Measurements from ENCODE around the gene SSC4D.
"Not testable (repeated sequence)": the region's sequence is repeated elsewhere in the genome, so short reads cannot be mapped to it uniquely, and the experiment has no call there.

Gene SSC4D

GRCh38 chr7:76405738-76406137, 3.8 kb downstream of the SSC4D start:
- DNase-seq = no peak
- no peaks in the 10 kb centered on the region for H3K4me1 Mint-ChIP-seq (ENCODE audit: low read depth in 2 of 2)
- H3K27me3 Mint-ChIP-seq = peaks cover 0 to 10% of the 10 kb centered on the region in 2 donors
- no peak overlapping the region for H3K27ac Mint-ChIP-seq
- no peaks in the 10 kb centered on the region for H3K36me3 Mint-ChIP-seq (ENCODE audit: insufficient read depth)
- no peak overlapping the region for H3K4me3 Mint-ChIP-seq
- no peak for ATAC-seq (replicated peaks)
- no peaks in the 10 kb centered on the region for H3K9me3 Mint-ChIP-seq

GRCh38 chr7:76403780-76404494, 5.6 kb downstream of the SSC4D start:
- Mint-ChIP-seq H3K27ac (no peak overlapping the region), H3K36me3 (ENCODE audit: insufficient read depth) (no peaks in the 10 kb centered on the region), H3K4me1 (ENCODE audit: low read depth in 2 of 2) (no peaks in the 10 kb centered on the region), H3K9me3 (no peaks in the 10 kb centered on the region), H3K4me3 (no peak overlapping the region), H3K27me3 (peaks cover 0 to 8% of the 10 kb centered on the region in 2 donors)
- DNase-seq (no peak), ATAC-seq (replicated peaks) (no peak)

- H3K4me1 Mint-ChIP-seq (ENCODE audit: low read depth in 2 of 2); H3K4me3 Mint-ChIP-seq; H3K27me3 Mint-ChIP-seq; H3K9me3 Mint-ChIP-seq; H3K36me3 Mint-ChIP-seq (ENCODE audit: insufficient read depth); H3K27ac Mint-ChIP-seq; DNase-seq; ATAC-seq (replicated peaks): not testable (repeated sequence)
Measured at GRCh38 chr7:76403097-76403496, 6.4 kb downstream of the SSC4D start.

DNA sequence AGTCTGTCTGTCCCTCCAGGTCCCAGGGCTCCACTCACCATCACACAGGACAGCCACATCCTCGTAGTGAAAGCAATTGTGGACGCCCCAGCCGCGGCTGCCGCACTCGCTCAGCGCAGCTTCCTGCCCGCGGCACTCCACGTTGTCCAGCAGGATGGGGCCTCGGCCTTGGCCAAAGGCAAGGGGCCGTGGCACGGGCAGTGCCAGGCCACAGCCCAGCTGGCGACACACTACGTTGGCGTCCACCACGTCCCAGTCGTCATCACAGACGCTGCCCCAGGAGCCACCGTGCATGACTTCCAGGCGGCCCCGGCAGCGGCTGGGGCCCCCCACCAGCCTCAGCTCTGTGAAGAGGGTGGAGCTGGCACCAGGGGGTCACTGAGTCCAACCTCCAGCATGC, 9.2 kb downstream of the SSC4D start:
- Mint-ChIP-seq H3K36me3 (ENCODE audit: insufficient read depth) (no peaks in the 10 kb centered on the region), H3K4me1 (ENCODE audit: low read depth in 2 of 2) (peaks cover 4 to 5% of the 10 kb centered on the region in 2 donors), H3K27ac (no peak overlapping the region), H3K27me3 (no peaks in the 10 kb centered on the region), H3K4me3 (no peak overlapping the region), H3K9me3 (no peaks in the 10 kb centered on the region)
- ATAC-seq (replicated peaks) (no peak), DNase-seq (no peak)

- H3K9me3 Mint-ChIP-seq = no peaks in the 10 kb centered on the region
- no peaks in the 10 kb centered on the region for H3K27me3 Mint-ChIP-seq
- H3K36me3 Mint-ChIP-seq (ENCODE audit: insufficient read depth) = peaks cover 2% of the 10 kb centered on the region
- peak overlapping the region; percentile 73 to 74 for H3K4me3 Mint-ChIP-seq
- DNase-seq = peak; percentile 60 to 68 (median 65)
- peak; percentile 55 for ATAC-seq (replicated peaks)
- H3K4me1 Mint-ChIP-seq (ENCODE audit: low read depth in 2 of 2) = peaks cover 7 to 8% of the 10 kb centered on the region in 2 donors
- H3K27ac Mint-ChIP-seq = peak overlapping the region in 1 of 2 donors; percentile 5
Measured at GRCh38 chr7:76397409-76398183, 11.9 kb downstream of the SSC4D start.

DNA sequence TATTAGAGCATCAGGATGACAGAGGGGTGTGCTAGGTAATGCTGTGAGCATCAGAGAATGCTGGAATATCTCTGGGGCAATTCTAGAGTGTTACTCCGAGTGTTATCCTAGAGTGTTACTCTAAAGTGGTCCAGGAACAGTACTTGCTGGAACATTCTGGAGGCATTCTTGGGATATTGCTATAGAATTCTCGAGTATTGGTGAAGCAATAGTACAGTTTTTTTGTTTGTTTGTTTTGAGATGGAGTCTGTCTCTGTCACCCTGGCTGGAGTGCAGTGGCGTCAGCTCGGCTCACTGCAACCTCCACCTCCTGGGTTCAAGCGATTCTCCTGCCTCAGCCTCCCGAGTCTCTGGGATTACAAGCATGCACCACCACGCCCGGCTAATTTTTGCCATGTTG, 12.6 kb downstream of the SSC4D start:
- Mint-ChIP-seq H3K27ac (no peak overlapping the region), H3K4me3 (peak overlapping the region; percentile 73 to 74), H3K4me1 (ENCODE audit: low read depth in 2 of 2) (peaks cover 8 to 9% of the 10 kb centered on the region in 2 donors), H3K27me3 (no peaks in the 10 kb centered on the region), H3K9me3 (no peaks in the 10 kb centered on the region), H3K36me3 (ENCODE audit: insufficient read depth) (peaks cover 2% of the 10 kb centered on the region)
- ATAC-seq (replicated peaks) (no peak), DNase-seq (no peak)

- H3K36me3 Mint-ChIP-seq (ENCODE audit: insufficient read depth) = peaks cover 2% of the 10 kb centered on the region
- peaks cover 8 to 9% of the 10 kb centered on the region in 2 donors for H3K4me1 Mint-ChIP-seq (ENCODE audit: low read depth in 2 of 2)
- no peak for ATAC-seq (replicated peaks)
- H3K27ac Mint-ChIP-seq = no peak overlapping the region
- H3K9me3 Mint-ChIP-seq = no peaks in the 10 kb centered on the region
- no peak for DNase-seq
- peak overlapping the region in 1 of 2 donors; percentile 74 for H3K4me3 Mint-ChIP-seq
- H3K27me3 Mint-ChIP-seq = no peaks in the 10 kb centered on the region
Measured at GRCh38 chr7:76395965-76396726, 13.4 kb downstream of the SSC4D start.

DNA sequence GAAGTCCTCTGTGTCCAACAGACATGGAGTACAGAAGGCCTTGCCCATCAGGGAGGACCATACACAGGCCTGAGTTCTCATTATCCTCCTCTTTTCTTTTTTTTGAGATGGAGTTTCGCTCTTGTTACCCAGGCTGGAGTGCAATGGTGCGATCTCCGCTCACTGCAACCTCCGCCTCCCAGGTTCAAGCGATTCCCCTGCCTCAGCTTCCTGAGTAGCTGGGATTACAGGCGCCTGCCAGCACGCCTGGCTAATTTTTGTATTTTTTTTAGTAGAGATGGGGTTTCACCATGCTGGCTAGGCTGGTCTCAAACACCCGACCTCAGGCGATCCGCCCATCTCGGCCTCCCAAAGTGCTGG, 13.9 kb downstream of the SSC4D start:
- not testable (repeated sequence) for DNase-seq; H3K36me3 Mint-ChIP-seq (ENCODE audit: insufficient read depth); H3K4me1 Mint-ChIP-seq (ENCODE audit: low read depth in 2 of 2)

GRCh38 chr7:76394957-76395356, 14.5 kb downstream of the SSC4D start:
- no peak for DNase-seq
- Mint-ChIP-seq H3K36me3 (ENCODE audit: insufficient read depth) (peaks cover 2% of the 10 kb centered on the region), H3K4me3 (peak overlapping the region in 1 of 2 donors; percentile 49), H3K4me1 (ENCODE audit: low read depth in 2 of 2) (peaks cover 8 to 9% of the 10 kb centered on the region in 2 donors), H3K27me3 (no peaks in the 10 kb centered on the region), H3K27ac (no peak overlapping the region), H3K9me3 (no peaks in the 10 kb centered on the region)
- ATAC-seq (replicated peaks) = no peak

More for the DNA sequence above, 13.9 kb downstream of the SSC4D start:
- not testable (repeated sequence) for H3K4me3 Mint-ChIP-seq; H3K27ac Mint-ChIP-seq; ATAC-seq (replicated peaks); H3K27me3 Mint-ChIP-seq; H3K9me3 Mint-ChIP-seq

- no peaks in the 10 kb centered on the region for H3K27me3 Mint-ChIP-seq
- H3K9me3 Mint-ChIP-seq = no peaks in the 10 kb centered on the region
- H3K4me1 Mint-ChIP-seq (ENCODE audit: low read depth in 2 of 2) = peaks cover 8 to 9% of the 10 kb centered on the region in 2 donors
- H3K27ac Mint-ChIP-seq = peak overlapping the region; percentile 62 to 83
- ATAC-seq (replicated peaks) = peak; percentile 80
- peak overlapping the region; percentile 80 for H3K4me3 Mint-ChIP-seq
- H3K36me3 Mint-ChIP-seq (ENCODE audit: insufficient read depth) = peaks cover 2% of the 10 kb centered on the region
- peak; percentile 76 to 87 (median 80) for DNase-seq
Measured at GRCh38 chr7:76393116-76394031, 16.1 kb downstream of the SSC4D start.

DNA sequence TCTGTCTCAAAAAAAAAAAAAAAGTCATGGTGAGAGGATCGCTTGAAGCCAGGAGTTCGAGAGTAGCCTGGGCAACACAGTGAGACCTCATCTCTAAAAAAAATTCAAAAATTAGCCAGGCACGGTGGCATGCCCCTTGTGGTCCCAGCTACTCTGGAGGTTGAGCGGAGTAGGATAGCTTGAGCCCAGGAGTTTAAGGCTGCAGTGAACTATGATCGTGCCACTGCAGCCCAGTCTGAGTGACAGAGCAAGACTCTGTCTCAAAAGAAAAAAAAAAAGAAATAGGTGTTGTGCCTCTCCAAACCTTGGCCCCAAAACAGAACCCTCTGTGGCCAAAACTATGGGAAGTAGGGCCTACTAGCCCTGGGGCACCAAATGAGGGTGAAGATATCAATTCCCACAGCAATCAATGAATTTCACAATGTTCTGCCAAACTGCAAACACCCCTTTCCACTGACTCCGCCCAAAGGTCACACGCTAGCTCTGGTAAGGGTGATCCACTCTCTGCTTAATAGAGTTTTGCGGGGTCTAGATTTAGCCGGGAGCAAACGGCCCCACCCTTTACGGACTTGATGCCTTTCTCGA, 16.9 kb downstream of the SSC4D start:
- Mint-ChIP-seq H3K4me1 (ENCODE audit: low read depth in 2 of 2) (peaks cover 4 to 5% of the 10 kb centered on the region in 2 donors), H3K27ac (peak overlapping the region; percentile 62 to 83), H3K36me3 (ENCODE audit: insufficient read depth) (peaks cover 2% of the 10 kb centered on the region), H3K27me3 (no peaks in the 10 kb centered on the region), H3K4me3 (peak overlapping the region; percentile 80), H3K9me3 (no peaks in the 10 kb centered on the region)
- peak; percentile 41 for ATAC-seq (replicated peaks)
- no peak for DNase-seq

GRCh38 chr7:76390092-76390491, 19.4 kb downstream of the SSC4D start:
- Mint-ChIP-seq H3K27ac (no peak overlapping the region), H3K27me3 (no peaks in the 10 kb centered on the region), H3K4me1 (ENCODE audit: low read depth in 2 of 2) (peaks cover 4 to 5% of the 10 kb centered on the region in 2 donors), H3K36me3 (ENCODE audit: insufficient read depth) (peaks cover 2% of the 10 kb centered on the region), H3K9me3 (no peaks in the 10 kb centered on the region), H3K4me3 (no peak overlapping the region)
- DNase-seq = no peak
- ATAC-seq (replicated peaks) = no peak
